Fibroblast of villous mesenchyme (primary cell): ENCODE results near the gene LRRC52. TPM values are rescaled to one million over a fixed set of nuclear protein-coding genes. Genes with fewer than 3 reads are reported as not detected.

Source experiments
- DNase-seq: peaks from one replicate; pipeline ENCODE4 v3.0.0-alpha.2; 2010; ENCODE audit warnings: low read depth
- H3K4me3 ChIP-seq: 2 replicates; pipeline ENCODE4 v1.5.1; 2011; ENCODE audit warnings: low read depth, mild to moderate bottlenecking, low read length
- total RNA-seq: library from RNA; depleted of rRNA; stranded (reverse); fragments of >200 nt; gene quantifications from 2 replicates; pipeline ENCODE4 v1.2.3, GENCODE V29; 2012
- TF ChIP-seq, protein P1 (sequence below): IDR thresholded peaks from 2 replicates; pipeline ENCODE4 v1.5.1; 2012; ENCODE audit warnings: low read depth, mild to moderate bottlenecking, low read length; ENCODE audit not compliant: insufficient read depth

The LRRC52 gene
- total RNA-seq, 1 donor, result not detected

DNA sequence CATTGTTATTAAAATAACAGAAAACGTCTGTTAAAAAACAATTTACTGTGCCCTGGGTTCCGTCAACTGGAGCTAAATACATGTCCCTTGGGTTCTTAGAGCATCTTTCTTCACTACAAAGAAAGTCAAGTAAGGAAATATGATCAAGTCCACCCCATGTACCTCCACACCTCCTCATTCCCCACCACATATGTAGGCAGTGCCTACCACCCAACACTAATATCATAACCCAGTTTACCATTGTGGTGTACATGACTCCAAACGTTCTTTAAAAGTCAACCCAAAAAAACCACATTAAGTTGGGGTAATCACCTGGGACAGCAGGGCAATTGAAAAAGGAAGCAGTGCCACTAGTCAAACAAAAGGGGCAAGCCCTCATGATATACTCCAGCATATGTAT lies 7.8 kb upstream of the LRRC52 start:
- DNase-seq, result no peak
- TF ChIP-seq, protein P1, sequence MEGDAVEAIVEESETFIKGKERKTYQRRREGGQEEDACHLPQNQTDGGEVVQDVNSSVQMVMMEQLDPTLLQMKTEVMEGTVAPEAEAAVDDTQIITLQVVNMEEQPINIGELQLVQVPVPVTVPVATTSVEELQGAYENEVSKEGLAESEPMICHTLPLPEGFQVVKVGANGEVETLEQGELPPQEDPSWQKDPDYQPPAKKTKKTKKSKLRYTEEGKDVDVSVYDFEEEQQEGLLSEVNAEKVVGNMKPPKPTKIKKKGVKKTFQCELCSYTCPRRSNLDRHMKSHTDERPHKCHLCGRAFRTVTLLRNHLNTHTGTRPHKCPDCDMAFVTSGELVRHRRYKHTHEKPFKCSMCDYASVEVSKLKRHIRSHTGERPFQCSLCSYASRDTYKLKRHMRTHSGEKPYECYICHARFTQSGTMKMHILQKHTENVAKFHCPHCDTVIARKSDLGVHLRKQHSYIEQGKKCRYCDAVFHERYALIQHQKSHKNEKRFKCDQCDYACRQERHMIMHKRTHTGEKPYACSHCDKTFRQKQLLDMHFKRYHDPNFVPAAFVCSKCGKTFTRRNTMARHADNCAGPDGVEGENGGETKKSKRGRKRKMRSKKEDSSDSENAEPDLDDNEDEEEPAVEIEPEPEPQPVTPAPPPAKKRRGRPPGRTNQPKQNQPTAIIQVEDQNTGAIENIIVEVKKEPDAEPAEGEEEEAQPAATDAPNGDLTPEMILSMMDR, result no peak
- H3K4me3 ChIP-seq, result no peak overlapping the region

DNA sequence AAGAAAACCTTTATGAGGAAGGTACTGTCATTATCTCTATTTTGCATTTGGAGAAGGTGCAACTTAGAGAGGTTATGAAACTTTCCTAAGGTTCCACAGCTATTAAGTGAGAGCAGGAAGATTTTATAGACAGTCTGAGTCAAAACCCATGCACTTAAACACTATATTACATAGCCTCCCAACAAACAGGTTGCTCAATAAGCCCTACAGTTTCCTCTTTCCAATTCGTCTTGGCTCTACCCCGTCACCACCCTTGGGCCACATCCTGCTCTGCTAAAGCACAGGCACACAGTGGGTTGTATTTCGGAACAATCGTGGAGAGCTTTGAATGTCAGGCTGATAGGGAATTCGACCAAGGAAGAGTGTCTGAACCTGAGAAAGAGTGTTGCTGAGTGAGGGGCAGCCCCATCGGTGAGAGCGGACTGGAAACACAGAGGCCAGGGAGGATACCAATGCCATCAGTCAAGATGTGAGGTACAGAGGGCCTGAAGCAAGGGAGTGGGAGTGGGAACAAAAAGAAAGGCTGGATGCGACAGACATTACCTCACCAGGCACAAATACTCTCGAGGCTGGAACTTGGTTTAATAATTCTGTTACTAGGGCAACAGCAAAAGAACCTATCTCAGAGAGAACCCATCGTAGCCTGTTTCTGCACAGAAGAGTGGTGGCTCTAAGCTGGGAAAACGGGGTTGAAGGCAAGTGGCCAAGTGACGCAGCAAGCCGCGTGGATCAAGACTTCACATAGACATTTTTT lies 6.3 kb upstream of the LRRC52 start:
- no peak for DNase-seq
- TF ChIP-seq, protein P1, result no peak
- H3K4me3 ChIP-seq, result no peak overlapping the region

DNA sequence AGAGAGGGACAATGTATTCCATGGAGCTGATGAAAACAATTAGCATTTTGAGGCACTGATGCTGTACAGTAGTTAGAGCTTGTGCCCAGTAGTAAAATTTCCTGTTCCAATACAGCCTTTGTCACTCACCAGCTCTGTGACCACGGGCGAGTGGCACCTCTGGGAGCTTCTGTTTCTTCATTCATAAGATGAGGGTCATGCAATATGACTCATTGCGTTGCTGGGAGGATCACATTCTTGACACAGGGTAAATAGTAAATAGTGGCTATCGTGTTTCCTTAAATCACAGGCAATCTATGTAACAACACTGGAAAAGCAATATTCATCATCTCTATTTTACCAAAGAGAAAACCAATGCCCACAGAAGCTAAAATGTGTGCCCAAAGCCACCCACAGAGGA lies 4.5 kb upstream of the LRRC52 start:
- TF ChIP-seq, protein P1, result no peak
- DNase-seq, result peak; percentile 10
- H3K4me3 ChIP-seq, result no peak overlapping the region

DNA sequence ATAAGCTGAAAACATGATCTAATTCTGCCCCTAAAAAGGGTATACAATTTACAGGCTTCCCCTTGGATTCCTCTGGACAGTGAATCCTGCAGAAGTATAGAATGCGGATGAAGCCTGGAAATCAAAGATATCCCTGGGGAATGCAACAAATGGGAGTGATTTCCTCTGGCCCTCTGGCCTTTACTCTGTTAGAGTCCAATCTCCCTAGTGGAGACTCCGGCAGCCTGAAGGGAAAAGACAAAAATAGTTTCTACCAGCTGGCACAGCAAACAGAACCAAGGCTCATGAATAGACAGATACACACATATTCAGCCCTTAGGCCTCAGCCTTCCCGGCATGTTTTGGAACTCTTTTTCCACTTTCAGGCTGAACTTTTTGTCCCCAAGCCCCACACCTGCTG lies 3.9 kb upstream of the LRRC52 start:
- H3K4me3 ChIP-seq, result no peak overlapping the region

DNA sequence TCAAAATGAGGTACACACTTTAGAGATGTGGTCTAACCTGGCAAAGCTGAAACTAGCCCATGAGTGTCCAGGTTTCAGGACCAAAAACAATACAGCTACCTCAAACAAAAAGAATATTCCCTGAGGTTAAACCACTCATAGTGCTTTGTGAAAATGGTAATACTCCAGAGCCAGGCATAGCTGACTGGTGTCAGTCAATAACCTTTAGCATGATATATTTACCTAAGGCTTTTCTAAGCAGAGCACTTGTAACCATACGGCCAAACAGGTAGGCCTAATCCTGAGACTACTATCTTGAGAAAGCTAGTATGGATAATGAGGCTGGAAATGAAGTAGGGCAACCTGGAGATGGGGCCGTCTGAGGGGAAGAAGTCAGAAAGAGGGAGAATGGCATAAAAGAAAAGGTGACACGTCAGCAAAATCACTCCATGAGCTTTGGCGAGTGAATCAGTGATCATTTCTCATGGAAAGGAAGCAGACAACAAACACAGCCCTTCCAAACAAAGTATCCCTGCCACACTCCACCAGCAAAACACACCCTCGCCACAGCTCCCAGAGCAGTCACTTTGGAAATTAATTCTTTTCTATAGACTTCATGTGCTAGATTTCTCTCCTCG lies 1.7 kb upstream of the LRRC52 start:
- TF ChIP-seq, protein P1, result no peak
- no peak for DNase-seq
- no peak overlapping the region for H3K4me3 ChIP-seq

More for the DNA sequence above, 3.9 kb upstream of the LRRC52 start:
- DNase-seq, result no peak
- TF ChIP-seq, protein P1, result no peak

DNA sequence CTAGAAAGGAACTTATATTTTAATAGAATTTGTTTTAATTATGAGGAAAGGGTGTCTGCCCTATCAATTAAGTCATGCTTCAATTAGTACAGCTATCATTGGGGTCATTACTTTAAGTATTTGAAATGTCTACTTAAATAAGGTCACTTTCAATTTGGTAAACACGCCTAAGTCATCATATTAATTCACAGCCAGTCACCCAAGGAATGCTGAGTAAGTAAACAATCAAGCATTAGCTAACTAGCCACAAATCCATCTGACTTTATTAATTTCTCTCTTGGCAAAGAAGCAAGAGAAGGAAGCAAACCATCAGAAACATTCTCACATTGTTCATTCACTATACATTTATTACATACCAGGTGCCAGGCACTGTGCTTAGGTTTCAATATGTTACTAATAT lies 1.2 kb upstream of the LRRC52 start:
- TF ChIP-seq, protein P1, result no peak
- no peak for DNase-seq
- no peak overlapping the region for H3K4me3 ChIP-seq

DNA sequence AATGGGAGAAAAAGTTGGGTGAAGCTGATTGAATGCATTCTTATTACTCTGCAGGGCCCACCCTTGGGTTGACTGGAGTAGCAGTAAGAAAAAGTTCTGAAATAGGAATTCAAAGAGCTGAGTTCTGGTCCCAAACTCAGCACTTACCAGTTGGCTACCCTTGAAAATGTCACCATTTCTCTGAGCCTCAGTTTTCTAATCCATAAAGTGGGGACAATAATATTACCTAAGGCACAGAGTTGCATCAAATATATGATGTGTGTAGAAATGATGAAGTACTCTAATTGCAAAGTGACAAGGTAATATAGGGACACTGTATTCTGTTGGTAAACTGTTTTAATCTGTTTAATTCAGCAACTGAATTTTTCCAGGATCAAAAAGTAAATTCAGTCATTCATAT lies 1.2 kb downstream of the LRRC52 start:
- DNase-seq, result no peak
- H3K4me3 ChIP-seq, result no peak overlapping the region
- TF ChIP-seq, protein P1, result no peak
